OCI-LY7 (cell line): ENCODE results near the gene ROCK1. TPM values are rescaled to one million over a fixed set of nuclear protein-coding genes. Genes with fewer than 3 reads are reported as not detected.

ENCODE experiments used
- BruUV-seq: library from RNA; stranded (reverse); fragments of 400-500 nt; replicated peaks from 2 replicates; lab custom pipeline; 2021; lab: Mats Ljungman, UMichigan
- CTCF ChIA-PET: fragments of 300-600 bp; sonication (Branson Sonifier 250); formaldehyde crosslinking; loops from one replicate; lab custom pipeline; 2022; ENCODE audit warnings: antibody characterized with exemption; ENCODE audit not compliant: unreplicated experiment; lab: Charles Lee
- POLR2A ChIA-PET: fragments of 300-600 bp; sonication (Branson Sonifier 250); formaldehyde crosslinking; loops from one replicate; lab custom pipeline; 2022; ENCODE audit warnings: antibody characterized with exemption; lab: Charles Lee
- DNase-seq: peaks from one replicate; pipeline ENCODE4 v3.0.0-alpha.2; 2015; ENCODE audit warnings: low spot score
- H2AFZ ChIP-seq: fragments of 200-600 bp; sonication (generic), shearing (Covaris generic); 2 replicates; pipeline ENCODE4 v1.6.1; 2014; ENCODE audit warnings: mild to moderate bottlenecking, antibody characterized with exemption, low read length, moderate library complexity
- H3K27ac ChIP-seq: fragments of 200-600 bp; sonication (generic); 2 replicates; pipeline ENCODE4 v1.5.1; 2014; ENCODE audit warnings: mixed run types, low read depth, mild to moderate bottlenecking, moderate library complexity, low read length, inconsistent platforms; ENCODE audit not compliant: poor library complexity, severe bottlenecking
- H3K36me3 ChIP-seq: fragments of 200-600 bp; sonication (generic); 2 replicates; pipeline ENCODE4 v1.6.1; 2014; ENCODE audit warnings: mild to moderate bottlenecking, antibody characterized with exemption, low read length, moderate library complexity, mixed read lengths; ENCODE audit not compliant: insufficient read depth
- H3K4me1 ChIP-seq: fragments of 200-600 bp; sonication (generic); 2 replicates; pipeline ENCODE4 v1.5.1; 2014; ENCODE audit warnings: mild to moderate bottlenecking, low read length; ENCODE audit not compliant: insufficient read depth, poor library complexity, severe bottlenecking
- H3K4me2 ChIP-seq: fragments of 200-600 bp; sonication (generic); 2 replicates; pipeline ENCODE4 v1.6.1; 2014; ENCODE audit warnings: mild to moderate bottlenecking, low read length
- H3K4me3 ChIP-seq: fragments of 200-600 bp; sonication (generic); 2 replicates; pipeline ENCODE4 v1.5.1; 2014; ENCODE audit warnings: mild to moderate bottlenecking, low read depth, low read length; ENCODE audit not compliant: poor library complexity, severe bottlenecking
- H3K79me2 ChIP-seq: fragments of 200-600 bp; sonication (generic); 2 replicates; pipeline ENCODE4 v1.6.1; 2016; ENCODE audit warnings: low read depth, mild to moderate bottlenecking, low read length, moderate library complexity, mixed read lengths; ENCODE audit not compliant: insufficient read depth
- H3K9me2 ChIP-seq: fragments of 200-600 bp; sonication (generic); 2 replicates; pipeline ENCODE4 v1.6.1; 2016; ENCODE audit warnings: mild to moderate bottlenecking, low read length, mixed read lengths; ENCODE audit not compliant: insufficient read depth
- H3K9me3 ChIP-seq: fragments of 200-600 bp; sonication (generic); 2 replicates; pipeline ENCODE4 v1.6.1; 2014; ENCODE audit warnings: mild to moderate bottlenecking, mixed run types, low read length, mixed read lengths
- H4K20me1 ChIP-seq: fragments of 200-600 bp; sonication (generic); 2 replicates; pipeline ENCODE4 v1.6.1; 2014; ENCODE audit warnings: mild to moderate bottlenecking, antibody characterized with exemption, low read length, moderate library complexity, mixed read lengths; ENCODE audit not compliant: insufficient read depth
- CTCF ChIP-seq: fragments of 200-600 bp; sonication (generic); conservative IDR thresholded peaks from 2 replicates; pipeline ENCODE4 v1.5.1; 2014; ENCODE audit warnings: mild to moderate bottlenecking, antibody characterized with exemption, low read length, moderate library complexity, mixed read lengths
- EZH2phosphoT487 ChIP-seq: fragments of 200-600 bp; sonication (generic); IDR thresholded peaks from 2 replicates; pipeline ENCODE4 v1.6.1; 2018; ENCODE audit warnings: low read depth, borderline replicate concordance, mild to moderate bottlenecking, mixed run types, antibody characterized with exemption, low read length, moderate library complexity, mixed read lengths
- intact Hi-C: fragments of 100-400 bp; cut with micrococcal nuclease; formaldehyde crosslinking; loops from one replicate; pipeline ENCODE4 v1.10.0; 2022; ENCODE audit not compliant: unreplicated experiment
- total RNA-seq, 2 experiments: library from RNA; depleted of rRNA in 1 of 2; stranded (reverse); fragments of >200 nt in 1 of 2; shearing (Covaris generic) in 1 of 2; gene quantifications; 2 replicates each; pipeline ENCODE4 v1.2.3, GENCODE V29; 2014 to 2022

The ROCK1 gene
- total RNA-seq, 2 experiments from 2014 or later: 43.2 to 69.6 TPM

GRCh38 chr18:21056545-21056944 lies 55.1 kb downstream of the ROCK1 start:
- POLR2A ChIA-PET: interaction anchor here (0.8 to 1.0 kb wide), 2 partner anchors 10 to 14 kb away, joined by 3 read pairs; no protein-coding TSS in a partner anchor
- TF ChIP-seq CTCF (no peak), EZH2phosphoT487 (no peak)
- peaks cover 4% of the 10 kb centered on the region for H4K20me1 ChIP-seq

DNA sequence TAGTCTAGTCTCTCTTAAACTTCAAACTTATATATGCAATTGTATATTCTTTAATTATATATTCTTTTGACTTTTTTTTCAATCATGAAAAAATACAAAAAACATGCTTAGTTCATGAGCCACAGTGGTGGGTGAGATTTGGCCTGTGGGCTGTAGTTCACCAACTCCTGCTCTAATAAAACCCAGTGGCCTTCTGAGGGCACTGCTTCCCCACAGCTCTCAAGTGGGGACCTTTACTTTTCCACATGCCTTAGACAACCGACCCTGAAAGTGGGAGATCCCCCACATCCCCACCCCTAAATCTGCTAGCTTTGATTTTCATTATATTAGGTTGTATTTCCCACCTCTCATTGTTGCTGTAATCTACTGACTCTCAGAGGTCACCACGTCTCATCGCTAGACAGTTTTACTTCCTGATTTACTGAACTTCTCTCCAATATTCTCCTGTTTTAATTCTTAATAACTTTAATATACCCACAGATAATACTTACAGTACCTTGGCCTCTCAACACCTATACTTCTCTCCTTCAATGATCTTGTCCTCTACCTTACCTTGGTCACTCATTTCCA lies 57.3 kb downstream of the ROCK1 start:
- no peaks in the 10 kb centered on the region for H3K9me2 ChIP-seq
- H2AFZ ChIP-seq: no peak overlapping the region
- peaks cover 9% of the 10 kb centered on the region for H3K36me3 ChIP-seq
- no peak overlapping the region for H3K4me2 ChIP-seq
- intact Hi-C loops: no loop called here
- BruUV-seq: no TSS peak
- no peaks in the 10 kb centered on the region for H3K9me3 ChIP-seq
- ChIA-PET CTCF (no interaction called here), POLR2A (interaction anchor here (1.2 kb wide), 2 partner anchors 11 to 30 kb away, joined by 3 to 4 read pairs; no protein-coding TSS in a partner anchor)
- H4K20me1 ChIP-seq: peaks cover 4% of the 10 kb centered on the region
- peaks cover 4% of the 10 kb centered on the region for H3K4me1 ChIP-seq
- no peak overlapping the region for H3K27ac ChIP-seq
- H3K4me3 ChIP-seq: no peak overlapping the region
- no peak for TF ChIP-seq CTCF
- no peak for TF ChIP-seq EZH2phosphoT487
- H3K79me2 ChIP-seq: peaks cover 70% of the 10 kb centered on the region
- DNase-seq: no peak

More at GRCh38 chr18:21056545-21056944, 55.1 kb downstream of the ROCK1 start:
- no peaks in the 10 kb centered on the region for H3K4me1 ChIP-seq
- no peaks in the 10 kb centered on the region for H3K9me2 ChIP-seq
- BruUV-seq: no TSS peak
- no peak for DNase-seq
- no peak overlapping the region for H3K4me3 ChIP-seq
- CTCF ChIA-PET: no interaction called here
- H3K9me3 ChIP-seq: no peaks in the 10 kb centered on the region
- H3K36me3 ChIP-seq: peaks cover 22% of the 10 kb centered on the region
- intact Hi-C loops: no loop called here
- H2AFZ ChIP-seq: no peak overlapping the region
- H3K4me2 ChIP-seq: no peak overlapping the region
- H3K79me2 ChIP-seq: peaks cover 57% of the 10 kb centered on the region
- no peak overlapping the region for H3K27ac ChIP-seq

DNA sequence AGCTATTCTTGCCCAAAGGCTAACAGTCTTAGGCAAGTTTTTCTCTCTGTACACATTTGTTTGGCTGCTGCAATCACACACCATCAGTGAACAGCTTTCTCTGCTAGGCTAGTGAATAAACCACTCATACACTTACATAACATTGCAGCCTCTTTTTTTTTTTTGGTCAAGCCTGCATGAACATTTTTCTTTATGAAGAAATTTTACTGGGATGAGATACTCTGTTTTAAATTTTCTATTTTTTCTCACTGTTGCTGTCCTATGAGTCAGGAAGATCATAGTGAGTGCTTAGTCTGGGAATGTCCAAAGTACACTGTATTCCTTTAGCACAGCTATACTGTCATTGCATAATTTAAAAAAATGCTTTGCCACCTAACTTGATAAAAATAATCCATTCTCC lies 58.5 kb downstream of the ROCK1 start:
- Histone ChIP-seq H3K36me3 (peaks cover 13% of the 10 kb centered on the region), H2AFZ (no peak overlapping the region), H3K9me2 (no peaks in the 10 kb centered on the region), H3K79me2 (peaks cover 65% of the 10 kb centered on the region), H3K4me3 (no peak overlapping the region), H3K9me3 (no peaks in the 10 kb centered on the region), H3K4me1 (peaks cover 6% of the 10 kb centered on the region), H3K4me2 (no peak overlapping the region), H4K20me1 (peaks cover 4% of the 10 kb centered on the region; the same call in 1 of the 2 replicates), H3K27ac (no peak overlapping the region)
- intact Hi-C loops: no loop called here
- CTCF ChIA-PET: no interaction called here
- BruUV-seq: no TSS peak
- POLR2A ChIA-PET: interaction anchor here (0.9 kb wide), 1 partner anchor 9 kb away, joined by 3 read pairs; no protein-coding TSS in a partner anchor
- DNase-seq: no peak
- TF ChIP-seq CTCF (no peak), EZH2phosphoT487 (no peak)
